Measurements from ENCODE around the gene ZNF140. TPM values are rescaled to one million over a fixed set of nuclear protein-coding genes. Genes with fewer than 3 reads are reported as not detected.

The ZNF140 gene
- total and polyA plus RNA-seq, 2 experiments from 2014 or later, result 21.8 to 24.1 TPM

DNA sequence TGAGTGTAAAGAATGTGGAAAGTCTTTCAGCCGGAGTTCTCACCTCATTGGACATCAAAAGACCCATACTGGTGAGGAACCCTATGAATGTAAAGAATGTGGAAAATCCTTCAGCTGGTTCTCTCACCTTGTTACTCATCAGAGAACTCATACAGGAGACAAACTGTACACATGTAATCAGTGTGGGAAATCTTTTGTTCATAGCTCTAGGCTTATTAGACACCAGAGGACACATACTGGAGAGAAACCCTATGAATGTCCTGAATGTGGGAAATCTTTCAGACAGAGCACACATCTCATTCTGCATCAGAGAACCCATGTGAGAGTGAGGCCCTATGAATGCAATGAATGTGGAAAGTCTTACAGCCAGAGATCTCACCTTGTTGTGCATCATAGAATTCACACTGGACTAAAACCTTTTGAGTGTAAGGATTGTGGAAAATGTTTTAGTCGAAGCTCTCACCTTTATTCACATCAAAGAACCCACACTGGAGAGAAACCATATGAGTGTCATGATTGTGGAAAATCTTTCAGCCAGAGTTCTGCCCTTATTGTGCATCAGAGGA, 75.5 kb downstream of the ZNF140 start:
- TF ChIP-seq EZH2phosphoT487 (IDR thresholded peaks at IDR 0.05; ENCODE audit: low read depth, severe bottlenecking, unreplicated experiment) (no peak), EZH2 (IDR thresholded peaks at IDR 0.05; ENCODE audit: borderline replicate concordance) (no peak)
- TF ChIP-seq, protein P1, sequence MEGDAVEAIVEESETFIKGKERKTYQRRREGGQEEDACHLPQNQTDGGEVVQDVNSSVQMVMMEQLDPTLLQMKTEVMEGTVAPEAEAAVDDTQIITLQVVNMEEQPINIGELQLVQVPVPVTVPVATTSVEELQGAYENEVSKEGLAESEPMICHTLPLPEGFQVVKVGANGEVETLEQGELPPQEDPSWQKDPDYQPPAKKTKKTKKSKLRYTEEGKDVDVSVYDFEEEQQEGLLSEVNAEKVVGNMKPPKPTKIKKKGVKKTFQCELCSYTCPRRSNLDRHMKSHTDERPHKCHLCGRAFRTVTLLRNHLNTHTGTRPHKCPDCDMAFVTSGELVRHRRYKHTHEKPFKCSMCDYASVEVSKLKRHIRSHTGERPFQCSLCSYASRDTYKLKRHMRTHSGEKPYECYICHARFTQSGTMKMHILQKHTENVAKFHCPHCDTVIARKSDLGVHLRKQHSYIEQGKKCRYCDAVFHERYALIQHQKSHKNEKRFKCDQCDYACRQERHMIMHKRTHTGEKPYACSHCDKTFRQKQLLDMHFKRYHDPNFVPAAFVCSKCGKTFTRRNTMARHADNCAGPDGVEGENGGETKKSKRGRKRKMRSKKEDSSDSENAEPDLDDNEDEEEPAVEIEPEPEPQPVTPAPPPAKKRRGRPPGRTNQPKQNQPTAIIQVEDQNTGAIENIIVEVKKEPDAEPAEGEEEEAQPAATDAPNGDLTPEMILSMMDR (IDR thresholded peaks at IDR 0.05; ENCODE audit: poor library complexity), result no peak
- Histone ChIP-seq H3K27me3 (no peaks in the 10 kb centered on the region), H4K20me1 (ENCODE audit: insufficient read depth, poor library complexity, severe bottlenecking) (no peaks in the 10 kb centered on the region), H2AFZ (no peak overlapping the region), H3K4me2 (no peak overlapping the region), H3K9me2 (replicated peaks; ENCODE audit: insufficient read depth) (no peaks in the 10 kb centered on the region), H3K4me1 (ENCODE audit: insufficient read depth) (no peaks in the 10 kb centered on the region), H3K4me3 (no peak overlapping the region), H3K79me2 (no peaks in the 10 kb centered on the region), H3K9me3 (ENCODE audit: low read depth) (peaks cover 76% of the 10 kb centered on the region), H3K36me3 (replicated peaks; ENCODE audit: insufficient read depth, low read depth) (peaks cover 21% of the 10 kb centered on the region), H3K27ac (no peak overlapping the region)
- no peak for DNase-seq (ENCODE audit: low spot score)
- 91% methylated on average over 2 of the region's 2 CpGs for WGBS (ENCODE audit: low lambda C conversion rate, missing lambda C conversion rate)

Other genes with a start within 250 kb of the ZNF140 start
- 33.4 and 37.6 TPM in 2 replicates for gene CHFR, start 193.3 kb upstream of the ZNF140 start, total RNA-seq
- 36.2 and 36.8 TPM in 2 replicates for gene CHFR, start 193.3 kb upstream of the ZNF140 start, polyA plus RNA-seq
- 10.5 and 10.9 TPM in 2 replicates for gene ZNF605, start 124.6 kb upstream of the ZNF140 start, total RNA-seq
- gene ZNF605, start 124.6 kb upstream of the ZNF140 start, polyA plus RNA-seq, result 2.8 and 3.5 TPM in 2 replicates
- 11.9 and 15.2 TPM in 2 replicates for gene ZNF26, start 94.6 kb upstream of the ZNF140 start, total RNA-seq
- gene ZNF26, start 94.6 kb upstream of the ZNF140 start, polyA plus RNA-seq, result 3.8 and 5.3 TPM in 2 replicates
- 30.8 and 38.1 TPM in 2 replicates for gene ZNF84, start 43.4 kb upstream of the ZNF140 start, total RNA-seq
- 19.0 and 23.1 TPM in 2 replicates for gene ZNF84, start 43.4 kb upstream of the ZNF140 start, polyA plus RNA-seq
- 2.2 TPM in 2 replicates for gene ZNF891, start 49.4 kb downstream of the ZNF140 start, total RNA-seq
- 0.19 and 0.24 TPM in 2 replicates for gene ZNF891, start 49.4 kb downstream of the ZNF140 start, polyA plus RNA-seq
- gene ZNF10, start 49.7 kb downstream of the ZNF140 start, total RNA-seq, result 14.3 and 14.4 TPM in 2 replicates
- gene ZNF10, start 49.7 kb downstream of the ZNF140 start, polyA plus RNA-seq, result 5.4 and 7.3 TPM in 2 replicates
- 23.1 and 34.6 TPM in 2 replicates for gene ZNF268, start 100.6 kb downstream of the ZNF140 start, total RNA-seq
- 10.9 and 12.9 TPM in 2 replicates for gene ZNF268, start 100.6 kb downstream of the ZNF140 start, polyA plus RNA-seq
- not detected in 2 replicates for gene ANHX, start 155.0 kb downstream of the ZNF140 start, total RNA-seq
- not detected in 2 replicates for gene ANHX, start 155.0 kb downstream of the ZNF140 start, polyA plus RNA-seq